ENCODE measurements around the gene APBA1. TPM values are rescaled to one million over a fixed set of nuclear protein-coding genes. Genes with fewer than 3 reads are reported as not detected.

Gene APBA1
- total RNA-seq, 1 experiment from 2014 or later, result 1.8 TPM

GRCh38 chr9:69431777-69432176 is 240.4 kb downstream of the APBA1 start:
- H2BK120ac ChIP-seq (ENCODE audit: low read depth, low read length, poor library complexity, severe bottlenecking), result no peak overlapping the region

More at GRCh38 chr9:69431777-69432176, 240.4 kb downstream of the APBA1 start:
- Histone ChIP-seq H2BK20ac (ENCODE audit: low read depth, low read length, poor library complexity, severe bottlenecking) (no peak overlapping the region), H3K4me1 (ENCODE audit: insufficient read depth, low read length) (no peaks in the 10 kb centered on the region), H3K23ac (ENCODE audit: insufficient read length, low read depth, low read length) (no peak overlapping the region), H3K79me1 (ENCODE audit: insufficient read depth, low read depth, low read length, poor library complexity, severe bottlenecking) (no peaks in the 10 kb centered on the region), H3K79me2 (ENCODE audit: insufficient read depth, low read length) (no peaks in the 10 kb centered on the region), H4K5ac (ENCODE audit: insufficient read length, low read depth, low read length) (no peak overlapping the region), H4K20me1 (ENCODE audit: control insufficient read depth, insufficient read depth, insufficient read length) (no peaks in the 10 kb centered on the region), H2AFZ (ENCODE audit: low read length) (no peak overlapping the region), H3K4me2 (ENCODE audit: insufficient read depth, insufficient read length, low read length) (no peak overlapping the region), H2BK5ac (ENCODE audit: insufficient read length, low read length) (no peak overlapping the region), H2BK12ac (ENCODE audit: insufficient read length, low read depth, low read length) (no peak overlapping the region), H3K18ac (ENCODE audit: insufficient read length, low read depth, low read length) (no peak overlapping the region), H3K4ac (ENCODE audit: low read depth, low read length) (no peak overlapping the region), H3K9me3 (ENCODE audit: control insufficient read depth, low read depth, low read length) (no peaks in the 10 kb centered on the region), H3K9ac (ENCODE audit: extremely low read depth, insufficient read length, low read length) (no peak overlapping the region), H4K91ac (ENCODE audit: insufficient read length, low read depth, low read length) (no peak overlapping the region), H2AK5ac (ENCODE audit: insufficient read length, low read length) (no peak overlapping the region), H3K27ac (ENCODE audit: insufficient read length, low read depth, low read length) (no peak overlapping the region), H3K14ac (ENCODE audit: insufficient read depth, low read length) (no peak overlapping the region), H4K8ac (replicated peaks; ENCODE audit: insufficient read length, low read depth, low read length) (no peak overlapping the region), H2BK15ac (ENCODE audit: low read depth, low read length) (no peak overlapping the region), H3K27me3 (ENCODE audit: insufficient read depth, low read length) (no peaks in the 10 kb centered on the region), H3T11ph (ENCODE audit: low read length) (no peak overlapping the region), H3K23me2 (ENCODE audit: insufficient read length, low read depth, low read length, poor library complexity, severe bottlenecking) (no peaks in the 10 kb centered on the region), H3K56ac (ENCODE audit: insufficient read length, low read depth, low read length) (no peak overlapping the region)
- no CpG with 5 or more reads among the region's 1 CpG for WGBS (ENCODE audit: extremely low coverage, insufficient read length, low lambda C conversion rate)
- Mint-ChIP-seq H3K27ac (no peak overlapping the region), H3K4me1 (peaks cover 0 to 9% of the 10 kb centered on the region in 2 experiments; a peak in 1 of 4 replicates), H3K36me3 (ENCODE audit: insufficient read depth in 1 of 3, low read depth in 3 of 3) (peaks cover 0 to 3% (median 0%) of the 10 kb centered on the region in 3 experiments; a peak in 2 of 7 replicates), H3K9me3 (no peaks in the 10 kb centered on the region; a peak in 2 of 5 replicates), H3K4me3 (no peak overlapping the region), H3K27me3 (ENCODE audit: low read depth) (no peaks in the 10 kb centered on the region)
- TF ChIP-seq CTCF (conservative IDR thresholded peaks at IDR 0.05), result no peak
- no peak for DNase-seq

All from H9 (cell line).